Spleen (tissue), 11 donors: ENCODE measurements around the gene ERI3. TPM values are rescaled to one million over a fixed set of nuclear protein-coding genes. Genes with fewer than 3 reads are reported as not detected.

Source experiments
- DNase-seq: peaks from one replicate; pipeline ENCODE4 v3.0.0-alpha.2; 2020
- H3K27ac ChIP-seq, 8 donors: fragments of 200-600 bp; sonication (generic) in 7 of 8; 1 replicate in 4 of 8; 2 replicates in 4 of 8; pipeline versions ENCODE4 v1.5.0 to v1.8.0; 2016 to 2021; ENCODE audit warnings: inconsistent platforms in 4 of 8, mild to moderate bottlenecking in 4 of 8, moderate library complexity in 1 of 8
- H3K27me3 ChIP-seq, 7 donors: fragments of 200-600 bp; sonication (generic) in 6 of 7; replicated peaks in 1 of 7; 1 replicate in 4 of 7; 2 replicates in 3 of 7; pipeline versions ENCODE4 v1.5.0 to v1.8.0; 2016 to 2021; ENCODE audit warnings: inconsistent platforms in 3 of 7, mild to moderate bottlenecking in 1 of 7
- H3K36me3 ChIP-seq, 6 donors: fragments of 200-600 bp; sonication (generic) in 5 of 6; 1 replicate in 4 of 6; 2 replicates in 2 of 6; pipeline versions ENCODE4 v1.5.0 to v1.8.0; 2016 to 2021; ENCODE audit warnings: inconsistent platforms in 2 of 6
- H3K4me1 ChIP-seq, 6 donors: fragments of 200-600 bp; sonication (generic) in 5 of 6; 1 replicate in 3 of 6; 2 replicates in 3 of 6; pipeline versions ENCODE4 v1.5.0 to v1.8.0; 2016 to 2021; ENCODE audit warnings: inconsistent platforms in 3 of 6
- H3K4me3 ChIP-seq, 8 donors: fragments of 200-600 bp; sonication (generic) in 7 of 8; 1 replicate in 4 of 8; 2 replicates in 4 of 8; pipeline versions ENCODE4 v1.5.0 to v1.8.0; 2016 to 2021; ENCODE audit warnings: inconsistent platforms in 4 of 8, mild to moderate bottlenecking in 4 of 8, moderate library complexity in 2 of 8
- H3K9me3 ChIP-seq, 8 donors: fragments of 200-600 bp; sonication (generic) in 7 of 8; 1 replicate in 4 of 8; 2 replicates in 4 of 8; pipeline versions ENCODE4 v1.5.0 to v1.8.0; 2016 to 2021; ENCODE audit warnings: inconsistent platforms in 4 of 8
- POLR2A ChIP-seq, 3 donors: fragments of 450-650 bp; IDR thresholded peaks; one replicate each; pipeline ENCODE4 v1.5.1; 2017; ENCODE audit warnings: antibody characterized with exemption in 3 of 3, mild to moderate bottlenecking in 1 of 3
- POLR2AphosphoS5 ChIP-seq, 3 donors: sonication (generic); formaldehyde crosslinking; IDR thresholded peaks; one replicate each; pipeline ENCODE4 v1.5.1; 2017; ENCODE audit warnings: antibody characterized with exemption in 3 of 3
- WGBS, 5 donors: extraction: QIAGEN DNeasy Blood & Tissue Kit in 3 of 5; methylation state at CpG; one replicate each; pipeline versions ENCODE4 v1.1.5 to v1.1.7; 2013 to 2018; 5-methylcytosine and 5-hydroxymethylcytosine counted together
- intact Hi-C: fragments of 100-400 bp; cut with DNase I; formaldehyde crosslinking; loops from one replicate; pipeline ENCODE4 v1.15.0; 2023; ENCODE audit warnings: low total_unique reads
- polyA plus RNA-seq, 3 donors: library from polyadenylated mRNA; stranded (reverse); fragments of 200-250 nt; gene quantifications; one replicate each; pipeline ENCODE4 v1.2.1, GENCODE V29; 2013
- total RNA-seq, 7 donors: library from RNA; depleted of rRNA in 3 of 7; stranded (reverse); fragments of >200 nt in 3 of 7; fragmentation: NEBNext Ultra II Directional in 4 of 7; extraction: Animal tissue kit (Norgen Biotek cat#: 25700) in 4 of 7; gene quantifications; one replicate each; pipeline versions ENCODE4 v1.1.0 to v1.2.1, GENCODE V29; 2016 to 2021
- TF ChIP-seq, protein P1 (sequence below), 11 experiments: fragments of 200-600 bp in 7 of 11; fragments of 450-650 bp in 4 of 11; sonication (generic) in 4 of 11; IDR thresholded peaks in 8 of 11; conservative IDR thresholded peaks in 3 of 11; 1 replicate in 7 of 11; 2 replicates in 4 of 11; pipeline versions ENCODE4 v1.4.0 to v1.8.0; 2016 to 2021; ENCODE audit warnings: antibody characterized with exemption in 11 of 11, inconsistent platforms in 4 of 11, mild to moderate bottlenecking in 1 of 11
- donor health status: healthy with polysubstance abuse.
- donor health status: DM: no; HTN: no; CAD: no; lungs with moderate emphysema.
- donor health status: DM: no; HTN: no; CAD: no.
- donor health status: Bipolar disorder and iron deficiency.
- donor health status: healthy.
- donor health status: DM: no; HTN: no; CAD: no.
- donor health status: DM: yes; HTN: yes; CAD: no.

The ERI3 gene
- total and polyA plus RNA-seq, 10 donors: 20.1 to 41.1 (median 27.3) TPM

DNA sequence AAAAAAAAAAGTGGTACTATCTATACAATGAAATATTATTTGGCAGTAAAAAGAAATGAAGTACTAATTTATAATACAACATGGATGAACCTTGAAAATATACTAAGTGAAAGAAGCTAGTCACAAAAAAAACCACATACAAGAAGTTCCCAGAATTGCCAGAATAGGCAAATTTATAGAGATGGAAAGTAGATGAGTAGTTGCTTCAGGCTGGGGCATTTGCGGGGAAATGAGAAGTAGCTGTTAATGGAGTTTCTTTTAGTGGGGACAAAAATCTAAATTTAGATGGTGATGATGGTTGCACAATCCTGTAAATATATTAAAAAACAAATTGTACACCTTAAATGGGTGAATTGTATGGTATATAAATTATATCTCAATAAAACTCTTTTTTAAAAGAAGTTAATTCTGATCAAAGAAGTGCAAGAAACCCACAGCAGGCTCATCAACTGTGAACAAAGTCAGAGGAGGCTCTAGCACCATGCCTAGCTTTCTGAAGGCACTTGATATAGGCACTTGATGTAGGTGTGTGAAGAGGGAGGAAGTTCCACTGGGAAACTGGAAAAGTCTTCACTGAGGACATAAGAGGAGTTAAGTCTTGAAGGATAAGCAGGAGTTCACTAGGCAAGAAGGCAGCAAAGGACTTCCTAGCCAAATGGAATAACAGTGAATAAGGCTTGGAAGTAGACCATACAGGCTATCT is 89.2 kb downstream of the ERI3 start:
- intact Hi-C loops: no loop called here
- Histone ChIP-seq H3K36me3 (peaks cover 0 to 5% (median 0%) of the 10 kb centered on the region in 6 donors), H3K27ac (peak overlapping the region in 1 of 8 donors; percentile 68), H3K27me3 (no peaks in the 10 kb centered on the region), H3K9me3 (no peaks in the 10 kb centered on the region), H3K4me1 (peaks cover 4 to 48% (median 33%) of the 10 kb centered on the region in 6 donors), H3K4me3 (no peak overlapping the region)
- TF ChIP-seq POLR2AphosphoS5 (IDR thresholded peaks at IDR 0.05) (no peak), POLR2A (IDR thresholded peaks at IDR 0.05) (no peak)
- TF ChIP-seq, protein P1, sequence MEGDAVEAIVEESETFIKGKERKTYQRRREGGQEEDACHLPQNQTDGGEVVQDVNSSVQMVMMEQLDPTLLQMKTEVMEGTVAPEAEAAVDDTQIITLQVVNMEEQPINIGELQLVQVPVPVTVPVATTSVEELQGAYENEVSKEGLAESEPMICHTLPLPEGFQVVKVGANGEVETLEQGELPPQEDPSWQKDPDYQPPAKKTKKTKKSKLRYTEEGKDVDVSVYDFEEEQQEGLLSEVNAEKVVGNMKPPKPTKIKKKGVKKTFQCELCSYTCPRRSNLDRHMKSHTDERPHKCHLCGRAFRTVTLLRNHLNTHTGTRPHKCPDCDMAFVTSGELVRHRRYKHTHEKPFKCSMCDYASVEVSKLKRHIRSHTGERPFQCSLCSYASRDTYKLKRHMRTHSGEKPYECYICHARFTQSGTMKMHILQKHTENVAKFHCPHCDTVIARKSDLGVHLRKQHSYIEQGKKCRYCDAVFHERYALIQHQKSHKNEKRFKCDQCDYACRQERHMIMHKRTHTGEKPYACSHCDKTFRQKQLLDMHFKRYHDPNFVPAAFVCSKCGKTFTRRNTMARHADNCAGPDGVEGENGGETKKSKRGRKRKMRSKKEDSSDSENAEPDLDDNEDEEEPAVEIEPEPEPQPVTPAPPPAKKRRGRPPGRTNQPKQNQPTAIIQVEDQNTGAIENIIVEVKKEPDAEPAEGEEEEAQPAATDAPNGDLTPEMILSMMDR (IDR thresholded peaks at IDR 0.05 in 8 of 11, conservative IDR thresholded peaks at IDR 0.05 in 3 of 11): no peak
- DNase-seq: no peak
- WGBS, 5 donors: 76 to 81% (median 79%) methylated on average over 1 of the region's 1 CpG

DNA sequence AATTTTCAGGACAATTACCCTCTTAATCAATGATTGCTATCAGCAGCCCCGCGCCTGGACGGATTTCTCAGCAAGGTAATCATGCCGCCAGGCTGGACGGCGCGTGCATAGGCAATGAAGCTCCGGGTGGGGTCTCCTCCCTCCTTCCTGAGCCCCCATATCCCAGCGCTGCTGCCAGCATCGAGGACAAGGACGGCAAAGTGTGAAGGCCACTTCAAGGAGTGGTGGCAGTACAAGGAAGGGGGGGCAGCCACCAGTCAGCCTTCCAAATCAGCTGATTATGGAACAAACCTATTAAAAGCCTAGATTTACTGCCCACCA is 90.6 kb downstream of the ERI3 start:
- Histone ChIP-seq H3K9me3 (no peaks in the 10 kb centered on the region), H3K27me3 (no peaks in the 10 kb centered on the region), H3K36me3 (peaks cover 0 to 6% (median 0%) of the 10 kb centered on the region in 6 donors), H3K4me1 (peaks cover 4 to 50% (median 33%) of the 10 kb centered on the region in 6 donors), H3K4me3 (no peak overlapping the region), H3K27ac (peak overlapping the region in 5 of 8 donors; percentile 41 to 68 (median 63))
- intact Hi-C loops: no loop called here
- 76 to 86% (median 85%) methylated on average over 11 of the region's 11 CpGs for WGBS, 5 donors
- no peak for DNase-seq
- TF ChIP-seq POLR2AphosphoS5 (IDR thresholded peaks at IDR 0.05): peak in 2 of 3 donors; percentile 10 to 40
- no peak for TF ChIP-seq POLR2A (IDR thresholded peaks at IDR 0.05)

DNA sequence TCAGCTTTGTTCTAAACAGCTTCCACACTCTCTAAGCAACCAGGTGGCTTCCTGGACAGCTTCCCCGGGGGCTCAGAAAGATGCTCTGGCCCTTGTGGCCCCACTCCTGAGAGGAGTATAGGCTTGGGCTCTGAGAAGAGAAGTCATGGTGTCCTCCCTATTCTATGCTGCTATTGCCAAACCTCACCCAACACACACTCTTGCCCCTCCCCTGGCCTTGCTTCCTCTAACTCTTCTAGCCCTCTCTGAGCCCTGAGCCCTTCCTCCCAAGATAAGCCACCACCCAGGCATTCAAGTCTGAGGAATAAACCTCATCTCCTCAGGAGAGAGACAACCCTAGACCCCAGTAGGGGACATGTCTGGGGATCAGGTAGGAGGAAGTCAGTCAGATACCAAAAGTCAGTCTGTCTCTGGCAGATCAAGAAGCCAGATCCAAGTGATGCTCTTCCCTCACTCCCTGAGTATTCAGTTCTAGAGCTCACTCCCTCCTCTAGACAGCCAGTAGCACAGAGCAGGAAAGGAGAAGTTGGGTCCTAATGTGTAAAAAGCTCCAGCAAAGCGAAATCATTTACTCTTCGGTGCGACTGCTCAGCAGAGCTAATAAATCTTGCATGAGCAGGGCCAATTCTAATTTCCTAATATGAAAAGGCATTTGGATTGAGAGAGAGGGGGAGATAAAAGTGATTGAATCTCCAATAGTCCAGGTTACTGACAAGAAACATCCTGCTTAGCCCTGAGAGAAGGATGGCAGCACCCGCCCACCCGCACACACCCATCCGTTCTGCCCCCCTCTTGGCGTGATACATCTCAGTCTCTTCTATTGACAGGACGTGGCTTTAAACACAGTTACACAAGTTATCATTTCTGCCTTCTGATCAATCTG is 91.2 kb downstream of the ERI3 start:
- DNase-seq: no peak
- TF ChIP-seq POLR2A (IDR thresholded peaks at IDR 0.05) (no peak), POLR2AphosphoS5 (IDR thresholded peaks at IDR 0.05) (no peak)
- TF ChIP-seq, protein P1 (IDR thresholded peaks at IDR 0.05 in 8 of 11, conservative IDR thresholded peaks at IDR 0.05 in 3 of 11): no peak
- H3K27me3 ChIP-seq: no peaks in the 10 kb centered on the region
- no peaks in the 10 kb centered on the region for H3K9me3 ChIP-seq
- intact Hi-C loops: no loop called here
- peaks cover 4 to 50% (median 33%) of the 10 kb centered on the region in 6 donors for H3K4me1 ChIP-seq
- 70 to 87% (median 80%) methylated on average over 9 of the region's 9 CpGs for WGBS, 5 donors
- H3K4me3 ChIP-seq: no peak overlapping the region
- H3K36me3 ChIP-seq: peaks cover 0 to 6% (median 0%) of the 10 kb centered on the region in 6 donors
- peak overlapping the region in 5 of 8 donors; percentile 41 to 68 (median 63) for H3K27ac ChIP-seq

DNA sequence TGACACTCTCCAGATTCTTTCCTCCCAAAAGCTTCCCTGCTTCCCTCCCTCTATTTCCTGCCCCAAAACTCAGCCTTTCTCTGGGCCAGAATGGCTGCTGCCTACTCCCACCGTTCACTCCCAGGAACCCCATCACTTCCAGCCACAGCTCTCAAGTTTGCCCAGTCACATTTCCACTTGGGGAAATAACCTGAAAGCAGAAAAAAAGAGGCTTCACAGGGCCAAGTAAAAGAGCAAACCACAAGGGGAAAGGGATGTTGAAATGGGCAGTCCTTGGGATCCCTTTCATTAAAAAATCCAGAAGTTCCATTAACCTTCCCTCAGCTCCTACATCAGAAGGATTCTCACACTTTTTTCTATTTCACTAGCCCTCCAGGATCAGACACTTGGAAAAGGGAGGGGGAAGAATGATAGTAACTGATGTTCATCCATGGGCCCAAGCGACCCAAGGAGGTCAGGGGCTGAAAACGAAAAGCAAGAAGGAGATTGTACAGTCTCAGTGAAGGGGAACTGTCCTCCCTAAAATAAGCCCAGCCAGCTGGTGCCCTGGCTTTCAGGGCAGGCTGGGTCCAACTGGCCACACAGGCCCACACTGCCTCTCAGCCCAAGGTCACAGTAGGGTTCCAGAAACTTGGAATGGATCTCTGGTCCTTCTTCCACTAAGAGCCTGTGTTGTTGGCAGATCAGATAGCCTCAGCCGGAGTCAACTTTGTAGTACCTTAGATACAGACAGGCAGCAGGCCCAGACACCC is 92.1 kb downstream of the ERI3 start:
- TF ChIP-seq POLR2A (IDR thresholded peaks at IDR 0.05) (no peak), POLR2AphosphoS5 (IDR thresholded peaks at IDR 0.05) (peak in 1 of 3 donors; percentile 50)
- Histone ChIP-seq H3K9me3 (no peaks in the 10 kb centered on the region), H3K27me3 (no peaks in the 10 kb centered on the region), H3K4me1 (peaks cover 4 to 50% (median 33%) of the 10 kb centered on the region in 6 donors), H3K27ac (peak overlapping the region in 5 of 8 donors; percentile 41 to 68 (median 63)), H3K36me3 (peaks cover 0 to 10% (median 0%) of the 10 kb centered on the region in 6 donors), H3K4me3 (no peak overlapping the region)
- WGBS, 5 donors: 71 to 84% (median 74%) methylated on average over 4 of the region's 4 CpGs
- intact Hi-C loops: no loop called here
- no peak for DNase-seq
